NCI-H748 (cell line): ENCODE data around the gene PFDN1.

Experiments
- DNase-seq: peaks from one replicate; lab custom pipeline; 2025; ENCODE audit not compliant: unreplicated experiment; lab: John Stamatoyannopoulos, UW

The PFDN1 gene

DNA sequence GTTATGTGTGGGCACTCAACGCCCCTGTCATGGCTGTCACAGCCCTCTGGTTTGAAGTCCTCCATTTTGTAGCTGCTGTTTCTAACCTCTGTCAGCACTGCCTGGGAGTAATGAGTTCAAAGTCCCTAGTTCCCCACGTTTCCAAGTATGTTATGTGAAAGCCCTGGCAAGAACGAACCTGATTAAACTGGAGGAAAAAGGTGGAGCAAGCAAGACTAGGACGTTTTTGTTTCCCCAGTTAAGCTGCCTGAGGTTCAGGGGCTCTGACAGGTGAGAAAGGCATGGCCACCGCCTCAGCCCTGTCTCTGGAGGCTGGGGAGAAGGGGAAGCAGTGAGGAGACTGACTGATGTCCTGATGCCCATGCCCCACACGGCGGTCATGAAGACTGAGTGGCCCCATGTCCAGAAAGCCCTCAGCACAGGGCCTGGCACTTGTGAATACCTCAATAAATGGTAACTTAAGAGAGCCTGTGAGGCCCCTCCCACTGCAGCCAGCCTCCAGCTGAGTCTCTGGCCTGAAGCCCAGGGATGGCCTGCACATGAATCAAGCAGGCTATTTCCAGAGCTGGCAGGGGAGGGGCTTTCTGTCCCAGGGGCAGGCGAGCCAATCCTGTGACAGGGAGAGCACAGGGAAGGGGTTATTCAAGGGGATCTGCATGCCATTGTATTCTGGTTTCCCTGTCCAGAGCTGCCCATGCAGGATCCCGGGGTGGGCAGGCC is 61.8 kb downstream of the PFDN1 start:
- DNase-seq = peak; percentile 49

DNA sequence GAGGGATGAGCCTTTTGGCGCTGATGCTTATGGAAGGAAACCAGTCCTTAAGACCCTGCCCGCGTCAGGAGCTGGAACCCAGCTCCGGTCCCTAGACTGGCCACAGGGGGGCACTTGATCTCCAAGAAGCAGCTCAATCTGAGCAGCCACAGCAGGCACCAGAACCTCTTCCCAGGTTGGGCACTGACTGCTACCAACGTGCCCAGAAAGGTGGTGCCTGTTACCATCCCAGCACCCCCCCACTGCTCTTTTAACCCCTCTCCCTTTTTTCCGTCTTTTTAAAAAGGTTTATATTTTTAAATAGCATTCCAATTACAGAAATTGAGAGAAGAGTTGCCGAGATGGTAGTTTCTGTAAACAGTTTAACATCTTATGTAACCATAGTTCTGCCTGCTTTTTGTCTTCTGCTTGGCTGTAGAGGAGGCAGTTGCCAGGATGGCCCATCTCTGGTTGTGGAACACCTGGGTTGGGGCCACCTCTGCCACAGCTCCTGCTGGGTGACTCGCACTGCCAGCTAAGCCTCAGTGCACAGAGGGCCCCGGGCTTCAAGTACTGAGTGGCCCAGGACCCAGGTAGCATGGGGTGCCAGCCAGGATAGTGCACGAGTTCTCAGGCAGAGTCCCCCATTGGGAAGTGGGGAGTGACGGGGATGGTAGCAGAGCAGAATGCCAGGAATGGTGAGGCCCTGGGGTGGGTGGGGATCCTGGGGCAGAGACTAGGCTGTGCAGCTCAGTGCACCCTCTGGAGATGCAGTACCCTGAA is 62.8 kb downstream of the PFDN1 start:
- peak; percentile 51 for DNase-seq

DNA sequence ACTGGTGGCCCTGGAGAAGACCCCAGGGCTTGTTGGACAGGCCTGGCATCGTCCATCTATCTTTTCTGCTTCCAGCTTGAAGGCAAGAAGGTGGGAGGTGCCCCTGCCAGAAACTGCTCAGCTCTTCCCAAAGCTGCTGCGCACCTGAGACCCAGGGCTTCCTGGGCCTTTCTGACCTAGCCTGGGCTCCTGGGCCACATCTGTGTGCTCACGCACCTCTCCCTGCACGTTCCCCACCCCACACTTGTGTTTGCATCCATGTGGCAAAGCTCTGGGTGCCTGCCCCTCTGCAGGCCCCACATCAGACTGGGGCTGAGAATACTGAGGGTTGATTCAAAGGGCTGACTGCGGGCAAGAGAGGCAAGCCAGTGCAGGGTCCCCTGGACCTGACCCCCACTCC is 63.4 kb downstream of the PFDN1 start:
- DNase-seq = no peak

DNA sequence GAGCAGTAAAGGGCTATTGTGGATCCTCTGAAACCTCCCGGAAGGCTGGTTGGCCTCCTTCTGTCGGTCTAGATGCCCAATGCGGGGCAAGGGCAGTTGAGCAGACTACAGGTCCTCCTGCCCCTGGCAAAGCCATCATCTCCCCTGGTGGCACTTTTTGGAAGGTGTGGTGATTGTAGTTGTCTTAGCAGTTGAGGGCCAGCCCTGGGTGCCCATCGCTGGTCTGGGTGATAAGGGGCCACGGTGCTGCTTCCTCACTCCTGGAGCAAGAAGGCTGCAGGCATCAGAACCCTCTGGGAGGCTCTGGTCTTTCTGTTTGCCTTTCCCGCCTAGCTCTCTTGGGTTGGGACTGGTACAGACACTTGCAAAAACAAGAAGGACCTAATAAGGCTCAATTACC is 64.1 kb downstream of the PFDN1 start:
- no peak for DNase-seq

DNA sequence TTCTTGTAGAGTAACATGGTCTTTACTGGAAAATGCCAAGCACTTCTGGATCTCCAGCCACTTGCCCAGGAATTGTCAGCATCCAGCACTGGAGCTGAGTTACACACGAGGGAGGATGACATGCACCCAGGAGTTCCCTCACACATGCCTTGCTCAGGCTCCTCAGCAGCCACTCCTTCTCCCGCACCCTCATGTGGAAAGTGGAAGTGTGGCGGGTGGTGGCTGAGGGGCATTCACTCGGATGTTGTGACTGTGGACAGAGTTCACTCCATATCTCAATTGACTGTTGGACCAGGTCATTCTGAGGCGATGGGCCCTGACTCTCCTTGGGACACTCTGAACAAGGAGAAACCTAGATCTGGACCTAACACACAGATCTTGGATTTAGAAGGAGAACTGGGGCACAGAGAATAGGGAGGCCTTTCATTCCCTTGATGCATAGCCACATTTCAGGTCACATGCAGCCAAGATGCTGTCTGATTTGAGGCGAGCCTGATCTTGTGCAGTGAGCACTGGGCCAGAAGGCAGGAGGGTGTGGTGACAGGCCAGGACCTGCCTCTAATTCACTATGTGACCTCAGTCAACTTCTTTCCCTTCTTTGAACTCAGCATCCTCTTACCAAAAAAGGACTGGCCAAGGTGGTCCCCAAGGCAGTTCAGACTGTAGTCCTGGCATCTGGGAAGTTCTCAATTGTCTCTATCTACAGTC is 65.9 kb downstream of the PFDN1 start:
- DNase-seq = no peak

DNA sequence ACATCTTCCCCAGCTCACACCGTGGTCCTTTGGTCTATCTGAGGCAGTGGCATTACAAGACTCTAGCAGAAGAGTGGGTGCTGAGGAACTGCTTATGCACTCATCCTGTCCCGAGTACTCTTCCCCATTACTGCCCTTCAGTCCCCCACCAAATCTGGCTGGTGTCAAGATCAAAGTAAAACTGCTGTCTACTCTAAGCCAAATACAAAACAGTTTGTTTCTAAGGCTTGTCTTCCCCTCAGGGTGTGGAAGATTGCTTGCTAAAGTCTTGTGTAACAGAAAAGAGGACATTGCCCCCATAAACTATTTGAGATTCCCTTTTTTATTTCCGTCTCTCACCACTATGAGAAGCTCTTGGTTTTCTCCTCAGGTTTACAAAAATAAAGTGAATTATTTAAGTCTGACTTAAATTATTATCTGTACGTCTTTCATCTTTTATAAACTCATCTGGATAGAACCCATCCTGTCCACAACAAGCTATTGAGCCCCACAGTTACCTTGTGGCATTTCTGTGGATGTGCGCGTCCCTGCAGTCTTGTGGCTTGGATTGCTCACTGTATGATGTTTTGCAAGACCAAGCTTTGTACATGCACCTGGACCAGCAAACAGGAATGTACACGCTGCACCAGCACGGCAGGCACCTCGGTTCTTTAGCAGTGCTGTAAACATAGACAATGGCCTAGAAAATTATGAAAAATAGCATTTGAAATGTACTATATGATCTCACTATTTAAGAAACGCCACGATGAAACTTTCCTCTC is 66.9 kb downstream of the PFDN1 start:
- DNase-seq = no peak

DNA sequence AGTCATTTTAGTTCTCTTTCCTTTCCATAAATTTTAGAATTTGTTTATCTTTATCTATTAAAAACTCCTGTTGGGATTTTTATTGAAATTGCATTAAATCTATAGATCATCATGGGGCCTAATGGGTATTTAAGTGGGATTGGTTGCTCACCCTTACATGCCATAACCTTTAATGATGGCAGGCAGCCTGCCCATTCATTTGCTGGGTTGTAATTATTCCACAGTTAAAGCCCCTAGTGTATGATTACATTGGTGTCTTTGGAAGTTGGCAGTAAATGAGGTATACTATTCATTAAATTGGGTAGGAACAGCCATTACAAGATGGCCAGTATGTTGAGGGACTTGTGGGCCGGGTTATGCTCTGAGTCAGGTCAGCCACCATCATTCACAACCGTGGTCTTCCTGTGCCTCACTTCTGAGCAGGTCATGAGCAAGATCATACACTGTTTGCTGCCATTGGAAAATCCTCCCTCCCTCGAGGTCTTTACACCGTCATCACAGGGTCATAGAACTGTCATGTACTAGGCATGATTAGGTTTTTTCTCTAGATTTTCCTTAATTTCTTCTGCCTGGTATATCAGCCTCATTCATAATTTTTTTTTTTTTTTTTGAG is 68.4 kb downstream of the PFDN1 start:
- DNase-seq = no peak

DNA sequence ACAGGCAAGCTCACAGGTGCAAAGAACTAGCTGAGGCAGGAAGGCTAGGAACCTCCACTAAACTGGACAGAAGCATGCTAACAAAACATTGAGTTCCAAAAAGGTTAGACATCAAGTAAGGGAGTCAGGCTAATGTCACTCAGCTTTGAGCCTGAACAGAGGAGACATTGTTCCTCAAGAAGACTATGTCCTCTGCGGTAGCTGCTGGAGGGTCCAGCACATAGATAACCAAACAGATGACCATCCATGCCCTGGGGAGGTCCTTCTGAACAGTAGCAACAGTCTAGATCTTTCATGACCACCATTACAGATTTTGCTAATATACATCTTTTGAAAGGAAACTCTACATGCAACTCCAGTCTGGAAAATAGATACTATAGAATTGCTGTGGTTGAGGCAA is 70.2 kb downstream of the PFDN1 start:
- DNase-seq = no peak

DNA sequence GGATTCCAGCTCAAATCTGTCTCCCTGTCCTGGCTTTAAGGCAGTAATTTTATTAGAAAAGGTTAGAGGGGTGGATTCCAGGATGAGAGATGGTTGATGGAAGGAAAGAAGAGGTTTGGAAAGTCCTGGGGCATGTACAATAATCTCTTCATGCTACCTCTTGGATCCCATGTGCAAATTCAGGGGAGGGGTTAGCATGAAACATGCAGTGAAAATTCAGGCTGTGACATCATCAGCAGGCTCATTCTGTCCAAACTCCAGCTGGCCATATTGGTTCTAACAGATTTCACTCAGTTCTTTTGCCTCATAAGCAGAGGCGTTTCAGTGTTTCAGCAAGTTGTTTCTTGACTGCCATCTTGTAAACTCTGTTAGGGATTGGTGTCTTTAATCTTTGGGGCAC is 72.5 kb downstream of the PFDN1 start:
- no peak for DNase-seq

DNA sequence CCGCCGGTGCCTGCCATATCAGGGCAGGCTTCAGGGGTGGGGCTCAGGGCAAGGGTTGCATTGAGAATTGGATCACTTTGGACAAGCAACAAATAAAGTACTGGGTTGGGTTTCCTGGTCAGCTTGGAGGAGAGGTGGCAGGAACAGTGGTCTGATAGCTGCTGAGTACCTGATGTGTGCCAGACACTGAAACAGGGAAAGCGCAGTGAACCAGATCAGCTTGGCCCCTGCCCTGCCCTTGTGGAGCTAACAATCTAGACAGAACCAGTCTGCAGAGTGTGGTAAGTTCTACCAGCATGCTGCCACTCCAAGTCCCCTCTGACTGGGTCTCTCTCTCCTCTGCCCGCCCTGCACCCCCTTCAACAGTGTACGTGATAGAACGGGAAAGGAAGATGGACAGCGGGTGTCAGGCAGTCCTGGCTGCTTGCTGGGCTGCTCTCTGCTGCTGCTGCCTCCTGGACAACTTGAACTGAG is 74.5 kb downstream of the PFDN1 start:
- DNase-seq = no peak

DNA sequence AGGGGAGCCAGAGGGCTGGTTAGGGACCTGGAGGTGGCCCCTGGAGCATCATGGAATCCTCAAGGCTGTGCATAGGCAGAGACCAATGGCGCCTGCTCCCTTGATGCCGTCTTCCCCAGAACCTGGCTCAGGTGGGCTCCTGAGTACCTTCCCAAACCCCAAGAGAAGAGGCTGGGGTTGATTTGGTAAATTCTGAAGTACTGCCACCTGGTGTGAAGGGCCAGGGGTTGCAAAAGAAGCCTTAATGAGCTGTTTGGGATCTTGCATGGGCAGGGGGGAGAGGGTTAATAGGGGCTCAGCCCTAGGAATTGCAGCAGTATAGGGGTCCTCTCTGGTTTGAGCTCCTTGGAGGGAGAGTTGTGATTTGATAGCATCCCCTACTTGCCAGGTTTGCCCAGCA is 75.9 kb downstream of the PFDN1 start:
- no peak for DNase-seq

DNA sequence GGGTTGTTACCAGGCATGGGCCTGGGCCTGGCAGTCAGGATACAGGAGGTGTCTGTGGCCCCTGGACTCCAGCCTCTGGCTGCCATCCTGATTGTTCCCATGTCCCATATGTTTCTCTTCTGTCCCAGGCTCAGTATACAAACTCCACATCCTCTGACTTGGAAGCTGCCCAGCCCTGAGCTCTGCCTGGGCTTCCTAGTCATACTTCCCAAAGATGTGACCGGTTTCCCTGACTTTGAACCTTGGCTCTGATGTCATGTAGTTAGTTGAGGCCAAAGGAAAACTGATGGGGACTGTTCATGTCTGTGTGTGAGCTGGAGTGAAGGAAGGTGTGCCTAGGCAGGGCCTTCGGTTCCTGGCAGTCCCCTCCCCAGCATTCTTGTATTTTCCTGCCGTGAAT is 77.5 kb downstream of the PFDN1 start:
- DNase-seq = no peak

DNA sequence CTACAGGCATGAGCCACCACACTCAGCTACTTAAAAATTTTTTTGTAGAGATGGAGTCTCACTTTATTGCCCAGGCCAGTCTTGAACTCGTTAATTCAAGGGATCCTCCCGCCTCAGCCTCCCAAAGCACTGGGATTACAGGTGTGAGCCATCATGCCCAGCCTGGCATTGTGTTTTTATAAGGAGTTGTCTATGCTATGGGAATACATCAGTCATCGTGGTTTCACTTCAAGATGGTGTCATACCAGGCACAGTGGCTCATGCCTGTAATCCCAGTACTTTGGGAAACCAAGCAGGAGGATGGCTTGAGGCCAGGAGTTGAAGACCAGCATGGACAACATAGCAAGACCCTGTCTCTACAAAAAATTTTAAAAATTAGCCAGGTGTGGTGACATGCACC is 78.2 kb downstream of the PFDN1 start:
- no peak for DNase-seq

DNA sequence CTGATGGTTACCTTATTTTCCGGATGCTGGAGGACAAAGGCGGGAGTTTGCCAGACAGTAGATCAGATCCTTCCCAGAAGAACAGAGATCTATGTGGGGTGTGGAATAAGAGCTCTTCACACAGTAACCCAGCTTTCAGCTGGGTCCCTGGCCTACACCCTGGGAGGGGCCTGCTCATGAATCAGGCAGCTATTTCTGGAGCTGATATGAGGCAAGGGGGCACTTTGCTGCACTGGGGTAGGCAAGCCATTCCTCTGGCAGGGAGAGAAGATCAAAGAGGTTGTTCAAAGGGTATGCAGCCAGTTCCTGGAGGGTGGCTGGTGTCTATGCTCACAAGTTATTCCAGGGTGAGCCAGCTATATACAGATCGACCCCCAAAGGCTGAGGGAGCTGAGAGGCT is 79.3 kb downstream of the PFDN1 start:
- no peak for DNase-seq

DNA sequence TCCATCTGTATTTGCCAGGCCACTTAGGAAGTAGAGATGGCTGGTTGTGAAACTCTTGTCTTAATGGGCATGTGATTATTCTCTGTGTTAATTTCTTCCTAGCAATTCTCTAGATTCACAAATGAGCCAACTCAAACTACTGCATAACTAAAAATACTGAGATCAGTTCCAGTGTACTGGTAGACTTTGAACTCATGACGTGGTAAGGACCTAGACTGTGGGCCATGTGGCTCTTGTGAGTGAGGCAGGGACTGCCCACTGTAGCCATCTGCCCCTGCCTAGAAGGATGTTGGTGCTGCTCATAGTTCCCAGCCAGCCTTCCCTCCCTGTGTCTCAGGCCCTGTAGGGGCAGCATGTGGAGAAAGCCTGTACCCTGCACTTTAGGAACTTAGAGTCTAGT is 80.5 kb downstream of the PFDN1 start:
- no peak for DNase-seq

DNA sequence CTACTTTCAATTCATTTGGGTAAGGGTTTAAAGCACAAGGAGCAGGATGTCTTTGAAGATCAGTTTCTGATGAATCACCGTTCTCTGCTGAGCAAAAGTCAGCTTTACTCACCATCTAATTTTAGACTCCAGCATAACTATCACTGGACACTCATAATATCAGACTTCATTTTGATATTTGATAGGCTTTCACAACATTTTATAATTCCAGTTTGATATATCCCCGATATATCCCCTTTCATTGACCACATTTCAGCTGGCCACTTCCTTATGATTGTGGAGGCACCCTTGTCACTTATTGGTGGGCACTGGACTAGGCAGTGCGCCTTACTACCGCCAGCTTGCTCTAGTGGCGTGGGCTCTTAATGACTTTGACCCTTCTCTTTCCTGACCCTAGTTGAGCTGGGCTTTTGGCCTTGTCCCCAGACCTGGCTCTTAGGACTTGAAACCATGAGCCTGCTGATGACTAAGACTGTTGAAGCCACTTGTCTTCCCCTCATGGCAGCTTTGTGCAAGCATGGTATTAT is 81.1 kb downstream of the PFDN1 start:
- DNase-seq = no peak

DNA sequence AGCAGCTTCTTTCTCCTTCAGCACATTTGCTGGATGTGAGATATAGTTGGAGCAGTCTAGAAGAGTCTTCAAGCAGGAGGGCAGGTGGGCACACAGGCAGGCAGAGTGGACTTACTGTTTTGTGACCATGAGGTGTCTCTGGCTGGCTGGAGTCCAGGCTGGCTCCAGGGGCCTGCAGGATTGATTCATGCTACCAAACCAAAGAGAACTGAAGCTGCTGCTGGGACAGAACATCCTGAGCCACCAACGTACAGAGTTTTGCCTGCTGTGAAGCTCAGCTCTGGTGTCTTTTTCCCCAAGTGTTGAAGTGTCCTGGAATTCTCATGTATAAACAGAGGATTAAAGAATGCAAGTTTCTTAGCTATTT is 82.2 kb downstream of the PFDN1 start:
- DNase-seq = no peak

DNA sequence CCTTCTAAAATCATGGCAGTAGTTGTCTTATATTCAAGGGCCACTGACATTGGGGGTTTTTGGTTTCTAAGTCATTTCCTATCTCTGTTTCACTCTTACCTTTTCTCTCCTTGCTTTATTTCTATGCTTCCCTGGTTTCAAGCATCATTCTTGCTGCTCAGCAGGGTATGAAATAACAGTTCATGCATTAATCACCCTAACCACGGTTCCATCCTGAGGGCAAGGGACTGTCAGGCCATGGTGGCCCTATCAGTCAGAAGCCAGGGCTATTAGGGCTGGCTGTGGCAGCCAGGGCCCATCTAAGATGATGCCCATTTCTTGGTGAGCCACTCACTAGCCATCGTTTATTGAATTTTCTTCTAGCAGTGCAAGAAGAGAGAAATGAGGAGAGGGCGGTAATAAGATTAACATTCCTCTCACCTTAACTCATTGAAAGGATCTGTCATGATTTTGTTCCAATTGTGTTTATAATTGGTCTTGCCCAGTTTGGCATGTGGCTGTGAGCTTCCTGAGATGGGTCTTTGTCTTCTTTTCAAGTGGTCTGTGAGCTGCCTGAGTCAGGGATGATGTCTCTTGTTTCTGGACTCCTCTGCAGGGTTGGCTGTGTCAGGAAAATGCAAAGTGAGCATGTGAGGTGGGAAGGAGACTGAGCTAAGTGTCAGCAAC is 82.7 kb downstream of the PFDN1 start:
- no peak for DNase-seq

DNA sequence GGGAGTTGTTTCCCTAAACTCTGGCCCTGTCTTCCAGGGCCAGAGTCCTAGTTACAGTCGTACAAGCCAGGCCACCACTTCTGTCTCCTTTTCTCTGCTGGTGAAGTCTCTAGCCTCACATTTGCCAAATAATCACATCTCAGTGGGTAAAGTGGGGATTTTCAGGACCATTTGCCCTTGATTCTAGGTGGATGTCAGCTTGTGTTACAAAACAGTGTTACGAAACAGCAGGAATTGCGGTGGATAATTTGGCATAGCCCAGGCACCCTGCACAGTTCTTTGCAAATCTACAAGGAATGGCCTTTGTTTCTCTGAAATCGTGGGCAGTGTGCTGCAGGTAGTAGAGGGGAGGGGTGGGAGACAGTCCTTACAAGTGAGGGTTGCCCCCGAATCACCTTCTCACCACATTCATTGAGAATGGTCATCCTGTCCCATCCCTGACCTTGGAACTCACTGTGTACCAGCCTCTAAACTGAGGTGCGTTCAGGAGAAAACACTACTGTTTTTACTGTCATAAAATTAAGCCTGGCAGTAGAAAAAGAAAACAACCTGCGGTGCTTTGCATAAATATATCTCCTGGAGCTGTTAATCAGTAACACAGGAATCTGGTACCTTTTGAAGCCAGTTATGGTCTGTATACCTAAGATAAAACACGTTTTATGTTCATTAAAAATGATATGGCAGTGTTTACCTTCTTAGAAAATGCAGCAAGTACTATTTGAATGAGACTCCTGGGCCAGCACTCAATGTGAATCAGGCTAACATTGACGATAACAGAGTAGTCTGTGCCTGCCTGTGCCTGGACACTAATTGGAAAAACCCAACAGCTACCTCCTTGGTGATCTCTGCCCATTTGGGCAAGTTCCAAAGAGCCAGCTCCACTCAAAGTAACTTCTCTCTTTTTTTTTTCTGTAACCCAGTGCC is 83.6 kb downstream of the PFDN1 start:
- DNase-seq = no peak
